Skeletal muscle satellite cell (primary cell): ENCODE results near the gene CEP152.

Experiments used
- H3K27me3 ChIP-seq: 2 replicates; pipeline ENCODE4 v1.7.0; 2013; ENCODE audit warnings: low read length; ENCODE audit not compliant: control insufficient read depth, insufficient read depth
- H3K36me3 ChIP-seq: 2 replicates; pipeline ENCODE4 v1.7.0; 2013; ENCODE audit warnings: mild to moderate bottlenecking, control low read depth, low read length; ENCODE audit not compliant: insufficient read depth
- H3K4me1 ChIP-seq: 2 replicates; pipeline ENCODE4 v1.7.0; 2013; ENCODE audit warnings: low read length; ENCODE audit not compliant: control insufficient read depth, insufficient read depth
- H3K4me2 ChIP-seq: 2 replicates; pipeline ENCODE4 v1.7.0; 2013; ENCODE audit warnings: mild to moderate bottlenecking, low read length
- H3K4me3 ChIP-seq: 2 replicates; pipeline ENCODE4 v1.7.0; 2013; ENCODE audit warnings: low read length
- H3K9ac ChIP-seq: 2 replicates; pipeline ENCODE4 v1.7.0; 2013; ENCODE audit warnings: mild to moderate bottlenecking, low read depth, low read length, moderate library complexity
- H3K9me3 ChIP-seq: replicated peaks from 2 replicates; pipeline ENCODE4 v1.7.0; 2013; ENCODE audit warnings: mild to moderate bottlenecking, control low read depth, low read length

Gene CEP152

GRCh38 chr15:48695827-48696573, 114.9 kb downstream of the CEP152 start:
- Histone ChIP-seq H3K9ac (no peak overlapping the region), H3K4me2 (peak overlapping the region; percentile 47), H3K4me3 (no peak overlapping the region), H3K36me3 (no peaks in the 10 kb centered on the region), H3K27me3 (no peaks in the 10 kb centered on the region), H3K9me3 (no peaks in the 10 kb centered on the region), H3K4me1 (peaks cover 41% of the 10 kb centered on the region)

GRCh38 chr15:48695088-48695826, 115.6 kb downstream of the CEP152 start:
- no peaks in the 10 kb centered on the region for H3K36me3 ChIP-seq
- H3K4me1 ChIP-seq = peaks cover 41% of the 10 kb centered on the region
- no peaks in the 10 kb centered on the region for H3K9me3 ChIP-seq
- no peak overlapping the region for H3K4me3 ChIP-seq
- no peaks in the 10 kb centered on the region for H3K27me3 ChIP-seq
- peak overlapping the region; percentile 58 for H3K9ac ChIP-seq
- H3K4me2 ChIP-seq = peak overlapping the region; percentile 47

GRCh38 chr15:48693484-48693883, 117.4 kb downstream of the CEP152 start:
- Histone ChIP-seq H3K4me2 (peak overlapping the region; percentile 8), H3K9ac (peak overlapping the region; percentile 58), H3K9me3 (no peaks in the 10 kb centered on the region), H3K4me3 (no peak overlapping the region), H3K36me3 (no peaks in the 10 kb centered on the region), H3K4me1 (peaks cover 41% of the 10 kb centered on the region), H3K27me3 (no peaks in the 10 kb centered on the region)

GRCh38 chr15:48688493-48688892, 122.4 kb downstream of the CEP152 start:
- Histone ChIP-seq H3K9ac (no peak overlapping the region), H3K27me3 (no peaks in the 10 kb centered on the region), H3K36me3 (no peaks in the 10 kb centered on the region), H3K9me3 (no peaks in the 10 kb centered on the region), H3K4me2 (no peak overlapping the region), H3K4me3 (no peak overlapping the region), H3K4me1 (peaks cover 7% of the 10 kb centered on the region)
